SK-N-SH (cell line): ENCODE results near the gene ODAM.

Experiments
- EP300 ChIP-seq, 2 experiments: IDR thresholded peaks; 2 replicates each; pipeline versions ENCODE4 v1.4.0 to v1.6.1; 2012; ENCODE audit warnings: borderline replicate concordance in 1 of 2, low read depth in 1 of 2, low read length in 1 of 2
- FOXJ3 ChIP-seq: sonication (generic); formaldehyde crosslinking; IDR thresholded peaks from 2 replicates; pipeline ENCODE4 v1.5.1; 2020; ENCODE audit warnings: mild to moderate bottlenecking, missing genetic modification reagents
- MXI1 ChIP-seq: IDR thresholded peaks from 2 replicates; pipeline ENCODE4 v1.6.1; 2012; ENCODE audit warnings: mild to moderate bottlenecking, low read depth, low read length, improper control_type of control experiment
- NFIC ChIP-seq: IDR thresholded peaks from 2 replicates; pipeline ENCODE4 v1.4.0; 2012; ENCODE audit warnings: borderline replicate concordance
- POLR2AphosphoS5 ChIP-seq: IDR thresholded peaks from 2 replicates; pipeline ENCODE4 v1.6.1; 2012; ENCODE audit warnings: low read depth, low read length
- RFX5 ChIP-seq: IDR thresholded peaks from 2 replicates; pipeline ENCODE4 v1.6.1; 2012; ENCODE audit warnings: mild to moderate bottlenecking, improper control_type of control experiment, low read length
- SIN3A ChIP-seq: IDR thresholded peaks from 2 replicates; pipeline ENCODE4 v1.6.1; 2012; ENCODE audit warnings: low read depth, mild to moderate bottlenecking, low read length, moderate library complexity, borderline replicate concordance
- TAF1 ChIP-seq: IDR thresholded peaks from 2 replicates; pipeline ENCODE4 v1.6.1; 2012; ENCODE audit warnings: low read depth, mild to moderate bottlenecking, low read length, moderate library complexity, borderline replicate concordance
- TEAD4 ChIP-seq: IDR thresholded peaks from 2 replicates; pipeline ENCODE4 v1.4.0; 2012; ENCODE audit warnings: mild to moderate bottlenecking, borderline replicate concordance; ENCODE audit not compliant: insufficient read depth
- YY1 ChIP-seq: IDR thresholded peaks from 2 replicates; pipeline ENCODE4 v1.4.0; 2012; ENCODE audit warnings: low read depth, mild to moderate bottlenecking
- TF ChIP-seq, protein P1 (sequence below): fragments of 200-600 bp; sonication (generic); IDR thresholded peaks from 2 replicates; pipeline ENCODE4 v1.6.1; 2017; ENCODE audit warnings: antibody characterized with exemption, mild to moderate bottlenecking, moderate library complexity
- TF ChIP-seq, protein P2 (sequence below): IDR thresholded peaks from 2 replicates; pipeline ENCODE4 v1.6.1; 2012; ENCODE audit warnings: mild to moderate bottlenecking, low read depth, low read length, moderate library complexity

DNA sequence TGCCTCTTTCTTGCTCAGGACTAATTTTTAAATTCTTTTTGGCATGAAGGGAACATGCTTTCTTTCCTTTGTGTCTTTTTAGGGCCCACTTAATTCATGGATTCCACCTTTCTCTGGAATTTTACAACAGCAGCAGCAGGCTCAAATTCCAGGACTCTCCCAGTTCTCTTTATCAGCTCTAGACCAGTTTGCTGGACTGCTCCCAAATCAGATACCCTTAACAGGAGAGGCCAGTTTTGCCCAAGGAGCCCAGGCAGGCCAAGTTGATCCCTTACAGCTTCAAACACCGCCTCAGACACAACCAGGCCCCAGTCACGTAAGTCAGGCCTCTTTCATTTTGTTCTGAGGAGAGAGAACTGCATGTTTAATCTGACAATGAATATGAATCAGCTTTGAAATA, 2.3 kb downstream of the ODAM start:
- TF ChIP-seq EP300 (IDR thresholded peaks at IDR 0.05; ENCODE audit: borderline replicate concordance in 1 of 2, low read depth in 1 of 2, low read length in 1 of 2) (no peak), TEAD4 (no peak), MXI1 (no peak), POLR2AphosphoS5 (no peak), NFIC (no peak), SIN3A (no peak), FOXJ3 (CRISPR knock-in tag) (no peak), YY1 (no peak), TAF1 (no peak), RFX5 (no peak)
- TF ChIP-seq, protein P1, sequence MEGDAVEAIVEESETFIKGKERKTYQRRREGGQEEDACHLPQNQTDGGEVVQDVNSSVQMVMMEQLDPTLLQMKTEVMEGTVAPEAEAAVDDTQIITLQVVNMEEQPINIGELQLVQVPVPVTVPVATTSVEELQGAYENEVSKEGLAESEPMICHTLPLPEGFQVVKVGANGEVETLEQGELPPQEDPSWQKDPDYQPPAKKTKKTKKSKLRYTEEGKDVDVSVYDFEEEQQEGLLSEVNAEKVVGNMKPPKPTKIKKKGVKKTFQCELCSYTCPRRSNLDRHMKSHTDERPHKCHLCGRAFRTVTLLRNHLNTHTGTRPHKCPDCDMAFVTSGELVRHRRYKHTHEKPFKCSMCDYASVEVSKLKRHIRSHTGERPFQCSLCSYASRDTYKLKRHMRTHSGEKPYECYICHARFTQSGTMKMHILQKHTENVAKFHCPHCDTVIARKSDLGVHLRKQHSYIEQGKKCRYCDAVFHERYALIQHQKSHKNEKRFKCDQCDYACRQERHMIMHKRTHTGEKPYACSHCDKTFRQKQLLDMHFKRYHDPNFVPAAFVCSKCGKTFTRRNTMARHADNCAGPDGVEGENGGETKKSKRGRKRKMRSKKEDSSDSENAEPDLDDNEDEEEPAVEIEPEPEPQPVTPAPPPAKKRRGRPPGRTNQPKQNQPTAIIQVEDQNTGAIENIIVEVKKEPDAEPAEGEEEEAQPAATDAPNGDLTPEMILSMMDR = no peak
- TF ChIP-seq, protein P2, sequence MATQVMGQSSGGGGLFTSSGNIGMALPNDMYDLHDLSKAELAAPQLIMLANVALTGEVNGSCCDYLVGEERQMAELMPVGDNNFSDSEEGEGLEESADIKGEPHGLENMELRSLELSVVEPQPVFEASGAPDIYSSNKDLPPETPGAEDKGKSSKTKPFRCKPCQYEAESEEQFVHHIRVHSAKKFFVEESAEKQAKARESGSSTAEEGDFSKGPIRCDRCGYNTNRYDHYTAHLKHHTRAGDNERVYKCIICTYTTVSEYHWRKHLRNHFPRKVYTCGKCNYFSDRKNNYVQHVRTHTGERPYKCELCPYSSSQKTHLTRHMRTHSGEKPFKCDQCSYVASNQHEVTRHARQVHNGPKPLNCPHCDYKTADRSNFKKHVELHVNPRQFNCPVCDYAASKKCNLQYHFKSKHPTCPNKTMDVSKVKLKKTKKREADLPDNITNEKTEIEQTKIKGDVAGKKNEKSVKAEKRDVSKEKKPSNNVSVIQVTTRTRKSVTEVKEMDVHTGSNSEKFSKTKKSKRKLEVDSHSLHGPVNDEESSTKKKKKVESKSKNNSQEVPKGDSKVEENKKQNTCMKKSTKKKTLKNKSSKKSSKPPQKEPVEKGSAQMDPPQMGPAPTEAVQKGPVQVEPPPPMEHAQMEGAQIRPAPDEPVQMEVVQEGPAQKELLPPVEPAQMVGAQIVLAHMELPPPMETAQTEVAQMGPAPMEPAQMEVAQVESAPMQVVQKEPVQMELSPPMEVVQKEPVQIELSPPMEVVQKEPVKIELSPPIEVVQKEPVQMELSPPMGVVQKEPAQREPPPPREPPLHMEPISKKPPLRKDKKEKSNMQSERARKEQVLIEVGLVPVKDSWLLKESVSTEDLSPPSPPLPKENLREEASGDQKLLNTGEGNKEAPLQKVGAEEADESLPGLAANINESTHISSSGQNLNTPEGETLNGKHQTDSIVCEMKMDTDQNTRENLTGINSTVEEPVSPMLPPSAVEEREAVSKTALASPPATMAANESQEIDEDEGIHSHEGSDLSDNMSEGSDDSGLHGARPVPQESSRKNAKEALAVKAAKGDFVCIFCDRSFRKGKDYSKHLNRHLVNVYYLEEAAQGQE = no peak
